Brain microvascular endothelial cell (primary cell): Measurements from ENCODE around the gene DPM1.
A peak's percentile ranks its signal among the peaks of the same experiment; 100 is the strongest.

ENCODE experiments used
- DNase-seq: peaks from one replicate; pipeline ENCODE4 v3.0.0-alpha.2; 2020
- H3K27ac ChIP-seq: fragments of 250-450 bp; sonication (Bioruptor Pico); 2 replicates; pipeline ENCODE4 v1.5.1; 2020; ENCODE audit warnings: mild to moderate bottlenecking, moderate library complexity
- H3K27me3 ChIP-seq: fragments of 250-450 bp; sonication (Bioruptor Pico); replicated peaks from 2 replicates; pipeline ENCODE4 v1.5.1; 2020; ENCODE audit warnings: mild to moderate bottlenecking
- H3K36me3 ChIP-seq: fragments of 250-450 bp; sonication (Bioruptor Pico); replicated peaks from 2 replicates; pipeline ENCODE4 v1.5.1; 2020; ENCODE audit warnings: mild to moderate bottlenecking
- H3K4me3 ChIP-seq: 2 replicates; pipeline ENCODE4 v1.5.1; 2011; ENCODE audit warnings: low read depth, mild to moderate bottlenecking, control low read depth, low read length, moderate library complexity
- CTCF ChIP-seq: IDR thresholded peaks from 2 replicates; pipeline ENCODE4 v1.5.1; 2011; ENCODE audit warnings: low read depth, mild to moderate bottlenecking, moderate library complexity, low read length, control low read depth, inconsistent platforms; ENCODE audit errors: missing control alignments
- in situ Hi-C: cut with HindIII; loops from 2 replicates; pipeline ENCODE4 v1.10.0; 2017; ENCODE audit warnings: low sequenced_read_pairs, low pct_ligation_motif_present

DPM1 gene

GRCh38 chr20:50928469-50928868 is 29.9 kb downstream of the DPM1 start:
- peak; percentile 24 for TF ChIP-seq CTCF
- Histone ChIP-seq H3K27me3 (no peaks in the 10 kb centered on the region), H3K27ac (no peak overlapping the region), H3K4me3 (peak overlapping the region; percentile 85), H3K36me3 (peaks cover 17% of the 10 kb centered on the region)
- in situ Hi-C loops = no loop called here
- no peak for DNase-seq

DNA sequence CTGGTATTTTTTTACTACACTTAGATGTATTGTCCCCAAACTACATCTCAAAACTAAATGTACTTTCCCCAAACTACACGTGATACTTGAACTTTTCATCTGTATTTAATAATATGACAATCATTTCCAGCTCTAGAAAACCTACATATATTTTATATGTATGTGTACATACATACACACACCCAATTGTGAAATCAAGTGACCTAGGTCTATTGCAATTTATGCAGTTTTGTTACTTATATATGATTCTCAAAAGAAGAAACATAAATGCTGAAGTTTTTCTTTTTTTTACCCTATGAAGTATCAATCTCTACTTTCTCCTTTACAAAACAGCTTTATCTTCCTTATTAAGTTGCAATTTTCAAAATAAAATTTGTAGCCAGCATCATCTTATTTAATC is 31.8 kb downstream of the DPM1 start:
- H3K27me3 ChIP-seq = no peaks in the 10 kb centered on the region
- H3K36me3 ChIP-seq = peaks cover 15% of the 10 kb centered on the region
- in situ Hi-C loops = no loop called here

GRCh38 chr20:50924261-50924920 is 33.9 kb downstream of the DPM1 start:
- TF ChIP-seq CTCF = no peak
- DNase-seq = no peak
- no peak overlapping the region for H3K27ac ChIP-seq
- H3K27me3 ChIP-seq = no peaks in the 10 kb centered on the region
- in situ Hi-C loops = loop anchor here (25.0 kb wide), 1 partner anchor 112 kb away; no protein-coding TSS in a partner anchor
- H3K36me3 ChIP-seq = peaks cover 15% of the 10 kb centered on the region
- no peak overlapping the region for H3K4me3 ChIP-seq

More for the DNA sequence above, 31.8 kb downstream of the DPM1 start:
- no peak overlapping the region for H3K27ac ChIP-seq
- no peak for DNase-seq
- H3K4me3 ChIP-seq = no peak overlapping the region
- TF ChIP-seq CTCF = no peak

GRCh38 chr20:50921803-50922501 is 36.4 kb downstream of the DPM1 start:
- no peak for TF ChIP-seq CTCF
- Histone ChIP-seq H3K36me3 (peaks cover 3% of the 10 kb centered on the region), H3K4me3 (no peak overlapping the region), H3K27ac (peak overlapping the region; percentile 17), H3K27me3 (no peaks in the 10 kb centered on the region)
- no peak for DNase-seq
- in situ Hi-C loops = loop anchor here (25.0 kb wide), 1 partner anchor 110 kb away; no protein-coding TSS in a partner anchor

DNA sequence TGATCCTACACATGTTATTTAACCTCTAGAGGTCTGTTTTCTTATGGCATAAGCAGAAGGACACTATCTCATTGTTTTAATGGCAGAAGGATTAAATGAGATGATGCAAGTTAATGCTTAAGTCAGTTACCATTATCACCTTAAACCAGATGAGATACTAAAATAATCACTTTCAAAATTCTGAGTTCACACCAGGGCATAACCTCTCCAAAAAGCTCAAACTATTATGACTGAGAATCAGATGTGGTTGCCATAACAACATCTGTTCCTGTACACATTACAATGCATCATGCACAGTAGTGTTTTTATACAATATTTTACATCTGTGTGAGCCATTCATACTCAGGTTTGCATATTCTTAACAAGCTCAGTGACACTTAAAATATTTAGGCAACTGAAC is 37.3 kb downstream of the DPM1 start:
- TF ChIP-seq CTCF = no peak
- peak overlapping the region; percentile 17 for H3K27ac ChIP-seq

More for the DNA sequence above, 37.3 kb downstream of the DPM1 start:
- Histone ChIP-seq H3K36me3 (peaks cover 3% of the 10 kb centered on the region), H3K27me3 (no peaks in the 10 kb centered on the region), H3K4me3 (no peak overlapping the region)
- peak; percentile 14 for DNase-seq
- in situ Hi-C loops = loop anchor here (25.0 kb wide), 1 partner anchor 109 kb away; no protein-coding TSS in a partner anchor
